NCI-H2081 treated with DMSO at 0.1 percent for 48 hours (cell line): ENCODE measurements around the gene KIAA1549.

Experiments
- DNase-seq: peaks from one replicate; lab custom pipeline; 2025; lab: John Stamatoyannopoulos, UW

The KIAA1549 gene

DNA sequence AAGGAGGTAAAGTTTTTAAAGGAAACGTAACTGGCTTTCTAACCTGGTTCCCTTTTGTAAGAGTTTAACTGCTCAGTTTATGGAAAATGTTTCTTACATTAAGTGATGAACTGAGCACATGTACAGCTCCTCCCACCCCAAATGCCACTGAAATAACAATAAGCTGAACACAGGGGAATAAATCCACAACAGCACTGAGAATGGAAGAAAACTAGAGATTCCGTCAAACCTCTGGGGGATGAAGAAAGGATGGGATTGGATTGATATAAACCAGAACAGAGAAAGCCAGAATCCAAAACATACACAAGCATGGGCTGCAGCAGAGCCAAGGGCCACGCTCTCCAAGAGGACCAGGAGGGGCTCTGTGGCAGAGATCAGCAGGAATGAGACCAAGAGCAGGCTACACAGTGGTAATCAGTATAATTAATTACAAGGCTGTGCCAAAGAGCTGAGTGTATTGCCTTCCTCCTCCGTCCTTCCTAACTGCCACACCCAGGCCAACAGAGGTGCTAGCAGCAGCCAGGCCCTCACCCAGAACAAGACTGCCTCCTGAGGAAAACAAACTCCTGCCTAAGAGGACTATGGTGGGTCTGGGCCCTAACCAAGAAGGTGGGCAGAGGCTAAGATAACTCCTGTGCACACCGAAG is 73.9 kb downstream of the KIAA1549 start:
- DNase-seq: no peak

DNA sequence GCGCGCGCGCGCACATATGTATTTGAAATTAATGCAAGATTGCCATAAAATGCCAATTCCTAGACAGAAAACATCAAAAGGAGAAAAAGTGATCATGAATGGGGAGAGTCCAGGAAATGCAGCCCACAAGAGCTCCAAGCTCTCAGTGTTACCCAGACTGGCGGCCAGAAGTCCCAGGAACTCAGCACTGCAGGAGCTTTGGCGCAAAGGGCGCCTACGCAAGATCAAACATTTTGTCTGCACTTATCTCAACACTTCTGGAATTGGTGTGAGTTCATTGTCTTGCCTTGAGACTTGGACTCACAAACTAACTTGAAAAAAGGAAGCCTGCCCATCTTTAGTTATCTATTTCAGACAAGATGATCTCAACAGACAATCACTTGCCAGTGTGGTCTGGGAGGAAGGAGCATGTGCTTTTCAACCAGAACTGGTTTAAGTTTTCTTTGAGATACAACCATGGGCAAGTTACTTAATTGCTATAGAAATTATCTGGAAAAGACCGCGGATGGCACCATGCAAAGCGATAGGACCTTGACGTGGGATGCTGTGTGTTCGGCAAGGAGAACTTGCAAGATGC is 77.2 kb downstream of the KIAA1549 start:
- no peak for DNase-seq

DNA sequence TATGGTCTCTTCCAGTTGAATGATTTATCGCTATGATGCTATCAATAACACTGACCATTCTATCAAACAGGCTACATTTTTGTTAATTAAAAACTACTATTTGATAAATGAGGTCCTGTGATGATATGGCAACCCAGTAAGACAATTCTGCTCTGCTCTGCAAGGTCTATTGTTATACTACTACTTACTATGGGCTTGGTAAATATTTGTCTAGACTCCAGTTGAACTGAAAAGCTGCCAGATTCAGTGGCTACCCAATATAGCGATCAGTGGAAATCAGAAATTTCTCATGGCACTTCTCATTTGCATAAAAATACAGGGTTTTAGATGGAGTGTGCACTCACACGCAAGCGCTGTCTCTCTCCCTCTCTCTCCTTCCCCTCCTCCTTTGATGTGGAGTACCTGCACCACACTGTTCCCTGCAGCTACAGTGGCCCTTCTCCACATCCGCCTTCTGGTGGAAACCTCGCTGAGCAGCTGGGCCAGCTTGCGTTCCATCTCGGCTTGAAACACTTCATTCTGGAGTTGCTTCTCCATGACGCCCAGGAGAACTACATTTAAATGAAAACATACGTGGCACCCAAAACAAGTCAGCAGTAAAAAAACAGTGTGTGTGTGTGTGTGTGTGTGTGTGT is 77.9 kb downstream of the KIAA1549 start:
- no peak for DNase-seq

DNA sequence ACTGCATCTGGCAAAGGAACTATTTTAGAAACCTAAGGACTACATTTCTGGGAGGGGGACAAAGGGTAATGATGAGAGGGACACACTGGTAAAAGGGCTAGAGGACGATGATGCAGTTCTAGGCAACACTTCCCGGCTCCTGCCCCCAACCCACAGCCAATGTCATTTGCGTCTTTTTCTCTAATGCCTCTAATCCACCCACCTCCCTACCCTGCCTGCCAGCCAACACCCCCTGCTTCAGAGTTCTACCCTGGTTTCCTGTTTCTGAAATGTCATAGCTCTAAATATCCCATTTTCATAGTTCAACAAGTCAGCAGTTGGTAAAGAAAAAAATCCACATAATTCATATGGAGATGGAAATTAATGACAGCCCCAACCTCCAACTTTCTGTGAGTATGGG is 79.0 kb downstream of the KIAA1549 start:
- no peak for DNase-seq

DNA sequence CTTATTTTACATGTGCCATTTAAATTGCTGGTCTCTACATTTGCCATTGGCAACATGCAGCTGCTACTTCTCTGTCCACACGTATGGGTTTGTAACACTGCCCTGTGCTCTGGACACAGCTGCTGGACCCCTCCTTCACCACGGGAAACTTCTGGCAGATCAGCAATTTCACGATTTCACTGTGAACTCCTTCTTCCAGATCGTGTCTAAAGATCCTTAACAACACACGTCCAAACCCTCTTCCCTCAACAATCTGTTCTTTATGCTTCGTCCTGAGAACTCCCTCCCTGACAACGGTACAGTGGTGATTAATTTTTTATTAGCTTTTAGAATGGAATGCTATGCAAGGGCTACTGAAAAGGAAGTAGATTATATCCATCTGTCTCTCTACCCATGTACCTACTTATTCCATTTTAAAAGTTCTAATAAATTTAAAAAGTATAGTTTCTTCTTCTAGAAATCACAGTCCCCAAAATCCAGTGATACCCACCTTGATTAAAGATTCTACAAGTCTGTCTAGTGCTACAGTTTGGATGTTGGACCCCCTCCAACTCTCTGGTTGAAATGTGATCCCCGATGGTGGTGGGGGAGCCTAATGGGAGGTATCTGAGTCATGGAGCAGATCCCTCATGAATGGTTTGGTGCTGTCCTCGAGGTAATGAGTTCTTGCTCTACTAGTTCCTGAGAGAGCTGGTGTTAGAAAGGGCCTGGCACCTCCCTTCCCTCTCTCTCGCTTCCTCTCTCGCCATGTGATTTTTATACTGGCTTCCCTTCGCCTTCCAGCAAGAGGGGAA is 81.0 kb downstream of the KIAA1549 start:
- no peak for DNase-seq

DNA sequence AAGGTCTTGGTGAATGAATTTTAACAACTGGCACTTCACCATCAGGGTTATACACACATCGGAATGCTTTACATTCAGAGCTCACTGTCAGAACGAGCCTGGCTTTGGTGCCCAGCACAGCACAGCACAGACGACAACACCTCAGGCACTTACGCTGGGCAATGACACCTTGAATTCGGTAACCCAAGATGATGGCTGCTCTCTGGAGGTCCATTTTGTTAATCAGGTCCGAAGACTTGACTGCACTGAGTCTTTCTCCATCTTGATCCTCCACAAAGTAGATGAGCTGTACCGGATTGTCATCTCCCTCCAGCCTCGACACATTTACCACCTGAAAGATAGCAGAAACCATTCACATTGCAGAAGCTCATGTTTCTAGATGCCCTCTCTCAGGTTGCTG is 82.4 kb downstream of the KIAA1549 start:
- no peak for DNase-seq

DNA sequence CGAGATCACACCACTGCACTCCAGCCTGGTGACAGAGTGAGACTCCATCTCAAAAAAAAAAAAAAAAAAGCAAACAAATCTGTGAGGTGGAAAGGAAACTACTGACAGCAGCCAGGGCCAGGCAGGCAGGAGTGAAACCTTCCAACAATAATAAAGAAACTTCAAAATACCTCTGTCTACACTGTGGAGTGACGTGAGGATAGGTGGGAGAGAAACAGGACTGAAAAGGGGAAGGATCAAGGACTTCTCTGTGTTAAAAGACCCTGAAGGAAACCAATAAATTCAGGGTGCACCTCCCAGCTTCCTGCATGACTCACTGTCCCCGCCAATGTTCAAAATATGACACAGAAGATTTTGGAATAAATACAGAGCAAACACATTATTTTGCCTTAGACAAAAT is 82.9 kb downstream of the KIAA1549 start:
- DNase-seq: no peak

DNA sequence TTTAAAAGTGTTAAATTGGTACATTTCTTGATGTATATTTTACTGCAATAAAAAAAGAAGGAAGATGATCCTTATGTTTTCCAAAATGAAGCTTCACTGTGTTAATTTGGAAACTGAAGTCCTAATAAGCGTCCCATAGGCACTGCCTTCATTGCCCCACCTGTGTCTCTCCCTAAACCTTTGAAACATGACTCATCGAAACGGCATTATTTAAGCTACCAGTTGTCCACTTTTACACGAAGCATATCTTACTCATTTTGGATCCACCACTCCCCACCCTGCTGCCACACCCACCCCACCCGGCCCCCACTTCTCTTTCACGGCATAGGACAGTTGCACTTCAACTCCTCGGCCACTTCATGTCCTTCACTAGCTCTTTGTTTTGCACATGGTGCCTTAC is 85.5 kb downstream of the KIAA1549 start:
- DNase-seq: no peak

DNA sequence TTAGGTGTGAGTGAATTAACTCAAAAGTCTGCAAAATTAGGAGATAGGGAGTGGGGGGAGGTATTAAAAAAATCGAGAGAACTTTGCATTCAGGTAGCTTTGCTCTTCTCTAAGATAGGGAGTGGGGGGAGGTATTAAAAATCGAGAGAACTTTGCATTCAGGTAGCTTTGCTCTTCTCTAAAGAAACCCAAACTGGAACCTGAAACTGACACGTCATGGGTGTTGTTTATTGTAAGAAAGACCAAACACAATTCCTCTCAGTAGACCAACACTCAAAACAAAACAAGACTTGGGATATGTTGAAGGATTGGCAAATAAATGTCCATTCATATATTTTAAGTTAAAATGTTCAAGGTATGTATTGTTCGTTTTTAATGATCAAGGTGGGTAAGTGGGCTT is 87.9 kb downstream of the KIAA1549 start:
- DNase-seq: no peak

DNA sequence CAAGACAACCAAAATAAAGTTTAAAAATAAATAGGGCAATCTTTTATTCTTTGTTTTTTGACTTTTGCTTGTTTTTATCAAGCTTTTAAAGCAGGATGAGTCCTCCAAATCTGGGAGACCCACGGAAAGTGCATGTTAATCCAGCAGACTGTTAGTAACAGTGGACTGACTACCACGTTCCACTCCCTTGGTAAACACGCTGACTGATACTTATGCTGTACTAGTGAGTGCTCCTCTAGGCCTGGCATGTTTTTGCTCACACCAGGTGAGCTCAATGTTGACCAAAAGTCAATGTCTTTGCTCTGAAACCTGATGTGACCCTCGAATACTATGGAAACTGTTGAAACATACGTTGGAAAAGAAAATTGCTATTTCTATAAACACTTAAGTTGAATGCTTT is 88.4 kb downstream of the KIAA1549 start:
- DNase-seq: no peak

DNA sequence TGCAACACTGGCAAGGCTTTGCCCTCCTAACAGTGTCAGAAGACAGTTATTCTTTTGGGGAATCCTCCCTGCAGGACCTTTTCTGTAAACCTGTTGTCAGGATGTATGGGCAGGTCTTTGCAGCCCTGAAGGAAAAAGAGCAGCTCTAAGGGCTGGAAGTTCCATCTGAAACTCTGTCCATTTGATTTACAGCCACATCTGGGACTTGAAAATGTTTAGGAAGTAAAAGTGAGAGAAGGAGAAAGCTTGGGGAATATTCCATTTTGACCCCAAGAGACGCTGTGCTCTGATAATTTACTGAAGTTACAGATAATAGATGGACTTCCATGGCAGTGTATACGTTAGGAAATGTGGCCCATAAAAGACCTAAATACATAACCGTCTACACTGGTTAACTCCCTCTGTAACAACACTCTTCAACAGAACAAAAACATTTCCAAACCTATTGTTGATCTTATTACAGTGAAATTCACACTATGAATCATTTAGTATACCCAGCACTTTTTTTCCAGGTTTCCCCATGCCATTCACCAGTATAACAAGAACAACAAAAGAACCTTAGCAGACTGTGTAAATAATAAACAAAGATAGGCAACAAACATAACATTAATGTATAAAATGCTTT is 89.1 kb downstream of the KIAA1549 start:
- no peak for DNase-seq

DNA sequence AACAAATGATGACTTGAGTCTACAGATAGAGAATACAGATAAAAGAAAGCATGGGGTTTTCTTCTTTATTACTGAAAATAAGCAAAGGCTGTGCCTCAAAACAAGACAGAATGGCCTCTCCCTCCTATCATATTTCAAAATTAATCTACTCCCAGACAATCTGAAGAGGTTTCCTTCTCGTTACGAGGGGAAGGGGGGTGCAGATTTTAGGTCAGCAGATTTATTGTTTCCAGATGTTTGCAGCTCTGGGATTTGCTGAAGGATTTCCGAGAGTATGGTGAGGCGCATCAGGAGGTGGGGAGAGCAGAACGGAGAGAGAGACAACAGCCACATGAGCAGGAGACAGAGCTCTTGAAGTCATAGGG is 89.8 kb downstream of the KIAA1549 start:
- DNase-seq: no peak

DNA sequence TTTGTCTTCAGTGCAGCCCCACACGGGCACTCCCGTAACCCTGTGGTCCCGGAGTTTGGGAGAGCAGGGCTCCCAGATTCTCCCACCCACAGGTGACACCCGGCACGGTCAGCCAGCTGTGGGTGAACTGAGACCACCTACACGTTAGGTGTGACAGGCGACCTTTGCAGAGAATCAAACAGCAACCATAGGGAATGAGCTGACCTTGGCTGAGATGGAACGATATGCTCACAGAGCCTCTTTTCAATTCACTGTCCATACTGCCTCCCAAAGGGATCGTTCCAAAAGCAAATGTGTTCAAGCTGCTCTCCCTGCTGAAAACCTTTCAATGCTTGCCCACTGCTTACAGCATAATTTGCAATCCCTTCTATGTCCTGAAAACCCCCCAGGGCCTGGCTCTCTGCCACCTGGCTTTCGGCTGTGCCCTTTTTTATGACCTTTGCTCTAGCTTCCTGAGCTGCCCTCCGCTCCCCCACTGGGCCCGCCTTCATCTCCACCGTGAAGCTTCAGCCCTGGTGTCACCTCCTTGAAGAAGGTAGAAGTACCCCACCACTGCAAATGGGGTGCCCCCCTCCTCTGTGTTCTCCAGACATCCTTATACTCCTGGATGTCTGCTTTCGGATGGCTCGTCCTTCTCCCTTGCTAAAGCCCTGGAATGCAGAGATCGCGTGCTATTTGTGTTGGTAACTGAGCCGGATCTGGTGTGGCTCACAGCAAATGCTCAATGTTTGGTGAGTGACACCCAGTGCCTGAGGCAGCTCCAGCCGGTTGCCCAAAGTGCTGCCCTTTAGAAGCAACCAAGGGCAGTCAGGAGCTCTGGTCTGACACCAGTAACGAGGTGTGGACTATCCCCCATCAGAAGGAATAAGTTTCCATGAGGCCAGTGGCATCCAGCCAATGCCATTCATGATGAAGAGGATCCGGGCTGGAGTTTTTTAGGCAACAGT is 90.4 kb downstream of the KIAA1549 start:
- no peak for DNase-seq

DNA sequence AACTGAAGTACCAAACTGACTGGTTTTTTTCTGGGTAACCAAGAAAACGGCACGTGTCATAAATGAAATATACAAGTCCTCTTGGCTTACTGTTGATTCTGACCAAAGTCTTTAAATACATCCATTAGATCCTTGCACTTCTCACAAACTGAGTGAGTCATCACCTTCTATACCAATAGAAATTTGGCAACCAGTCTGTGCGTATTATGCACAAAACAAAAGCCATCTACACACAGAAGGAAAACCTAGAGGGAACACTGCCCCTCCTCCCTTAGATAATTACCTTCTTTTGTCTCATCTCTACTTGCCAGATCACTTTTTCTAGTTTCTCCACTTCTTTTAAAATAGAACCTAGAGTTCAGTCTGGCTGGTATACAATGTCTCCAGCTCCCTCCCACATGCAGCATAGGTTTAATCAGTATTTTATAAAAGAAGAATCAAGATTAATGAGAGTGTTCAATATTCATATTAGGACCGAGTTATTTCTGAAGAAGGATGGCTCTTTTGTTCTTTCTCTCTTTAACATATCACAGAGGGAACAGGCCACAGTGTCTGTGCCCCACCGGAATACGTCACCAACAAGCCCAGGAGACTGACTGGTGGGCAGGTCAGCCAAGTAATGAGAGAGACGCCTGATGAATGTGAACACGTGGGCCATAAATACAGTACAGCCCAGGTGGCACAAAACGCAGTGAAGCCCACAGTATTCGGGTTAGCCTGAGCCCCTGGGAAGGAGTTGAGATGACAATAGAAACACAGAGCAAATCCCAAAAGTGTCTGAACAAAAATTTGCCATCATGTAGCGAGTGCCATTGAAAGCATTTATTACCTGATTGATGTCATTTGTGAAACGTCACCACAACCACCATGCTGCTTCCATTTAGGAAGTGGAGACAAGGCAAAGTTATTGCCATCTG is 91.3 kb downstream of the KIAA1549 start:
- peak; percentile 9 for DNase-seq

DNA sequence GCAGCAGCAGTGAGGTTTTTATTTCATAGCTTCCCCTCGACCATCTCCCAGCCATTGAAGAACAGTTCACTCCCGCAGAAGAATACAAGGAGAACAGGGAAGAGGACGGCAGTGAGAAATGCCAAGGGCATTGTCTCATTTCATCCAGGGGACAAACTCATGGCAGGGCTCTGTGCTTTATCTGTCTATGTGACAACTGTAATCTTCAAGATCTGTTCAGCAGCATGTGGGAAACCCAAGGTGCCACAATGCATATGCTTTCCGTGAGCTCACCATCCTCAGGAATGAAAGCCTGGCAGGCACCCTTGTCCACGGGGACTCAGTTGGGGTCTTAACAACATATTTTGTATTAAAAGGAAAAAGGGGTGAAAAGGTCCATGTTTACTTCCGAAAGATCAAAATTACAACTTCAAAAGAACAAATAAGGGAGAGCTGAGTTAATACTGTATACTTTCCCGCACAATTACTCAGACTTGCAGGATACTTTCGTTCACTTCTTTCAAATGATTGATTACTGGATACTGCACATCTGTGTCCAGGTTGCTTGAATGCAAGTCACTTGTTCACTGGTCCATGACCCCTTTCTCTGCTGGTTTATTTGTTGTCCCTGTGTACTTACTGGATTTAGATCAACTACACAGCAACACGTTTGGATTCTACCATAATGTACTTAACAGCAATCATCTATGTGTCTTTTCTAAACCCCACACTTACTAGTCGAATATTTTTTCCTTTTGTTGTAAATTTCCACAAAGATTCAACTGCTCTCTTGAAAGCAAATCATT is 93.1 kb downstream of the KIAA1549 start:
- DNase-seq: no peak

DNA sequence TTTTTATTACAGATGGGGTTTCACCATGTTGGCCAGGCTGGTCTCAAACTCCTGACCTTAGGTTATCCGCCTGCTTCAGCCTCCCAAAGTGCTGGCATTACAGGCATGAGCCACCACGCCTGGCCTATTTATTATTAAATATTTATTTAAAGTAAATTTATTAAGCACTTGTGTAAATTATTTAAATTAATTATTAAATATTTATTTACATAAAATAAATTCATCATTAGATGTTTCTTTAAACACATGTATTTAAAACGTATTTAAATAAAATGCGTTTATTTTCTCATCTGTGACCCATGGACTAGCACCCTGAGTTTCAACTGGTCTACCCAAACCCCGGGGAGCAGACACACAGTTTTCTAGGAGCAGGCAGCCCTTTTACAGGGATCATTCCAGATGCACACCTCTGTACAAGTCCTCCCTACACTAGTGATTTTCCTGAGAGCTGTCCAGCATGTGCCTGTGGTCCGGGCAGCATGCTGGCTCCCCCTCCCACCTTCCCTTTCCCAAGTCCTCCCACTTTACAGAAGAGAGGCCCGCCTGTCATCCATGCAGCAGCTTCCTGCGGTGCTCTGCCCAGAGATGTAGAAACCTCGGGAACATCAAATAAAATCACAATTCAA is 94.0 kb downstream of the KIAA1549 start:
- DNase-seq: no peak

DNA sequence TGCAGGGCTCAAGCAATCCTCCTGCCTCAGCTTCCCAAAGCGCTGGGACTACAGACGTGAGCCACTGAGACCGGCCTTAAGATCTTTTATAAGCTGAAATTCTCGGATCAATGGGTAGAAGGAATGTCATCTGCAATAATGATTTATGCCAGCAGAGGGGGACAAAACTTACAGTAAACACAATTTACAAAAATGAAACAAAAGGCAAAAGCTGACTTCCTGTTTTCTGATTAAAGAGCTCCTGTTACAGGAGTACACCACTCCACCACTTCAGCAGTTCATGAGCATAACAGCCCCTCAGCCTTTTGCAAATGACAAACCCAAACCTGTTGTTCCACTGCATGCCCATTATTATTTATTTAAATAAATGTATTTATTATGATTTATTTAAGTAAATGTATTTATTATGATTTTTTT is 94.7 kb downstream of the KIAA1549 start:
- DNase-seq: peak; percentile 12

DNA sequence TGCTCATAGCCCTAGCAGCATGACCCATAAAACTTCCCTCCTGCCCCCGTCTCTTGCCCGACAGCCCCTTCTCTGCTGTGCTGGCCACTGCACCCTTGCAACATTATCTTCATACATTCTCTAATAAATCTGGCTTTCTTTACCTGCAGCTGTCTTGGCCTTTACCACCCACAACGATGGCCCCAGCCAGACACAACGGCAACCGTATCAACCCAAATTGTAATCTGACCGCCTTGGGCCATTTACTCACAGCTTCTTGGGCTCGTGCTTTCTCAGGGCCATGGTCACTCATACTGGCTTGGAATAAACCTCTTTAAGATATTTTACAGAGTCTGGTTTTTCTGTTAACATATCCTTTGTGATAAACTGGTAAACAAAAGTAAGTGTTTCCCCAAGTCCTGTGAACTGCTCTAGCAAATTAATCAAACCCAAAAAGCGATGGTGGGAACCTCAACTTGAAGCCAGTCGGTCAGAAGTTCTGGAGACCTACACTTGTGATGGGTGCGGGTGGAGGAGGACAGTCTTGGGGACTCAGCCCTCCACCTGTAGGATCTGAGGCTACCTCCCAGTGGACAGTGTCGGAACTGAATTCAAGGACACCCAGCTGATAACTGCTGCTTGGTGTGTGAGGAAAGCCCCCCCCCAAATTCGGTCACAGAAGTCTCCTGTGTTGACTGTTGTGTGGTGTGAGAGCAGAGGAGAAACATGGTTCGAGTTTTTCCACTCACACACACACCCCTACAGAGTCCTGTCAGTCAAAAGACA is 95.6 kb downstream of the KIAA1549 start:
- DNase-seq: no peak
